Liver (tissue), 9 donors: ENCODE measurements around the gene GUK1. TPM values are rescaled to one million over a fixed set of nuclear protein-coding genes. Genes with fewer than 3 reads are reported as not detected.

Experiments used
- DNase-seq: peaks from one replicate; pipeline ENCODE4 v3.0.0-alpha.2; 2017; ENCODE audit warnings: low spot score
- H3K27ac ChIP-seq, 2 donors: one replicate each; pipeline ENCODE4 v1.7.0; 2013; ENCODE audit warnings: inconsistent platforms in 2 of 2, low read length in 2 of 2, control low read depth in 1 of 2, low read depth in 1 of 2, mild to moderate bottlenecking in 1 of 2
- H3K27me3 ChIP-seq, 4 donors: one replicate each; pipeline versions ENCODE4 v1.6.1 to v1.7.0; 2013; ENCODE audit warnings: low read length in 3 of 4, inconsistent platforms in 1 of 4, mild to moderate bottlenecking in 1 of 4, moderate library complexity in 1 of 4; ENCODE audit not compliant: control insufficient read depth in 4 of 4, insufficient read depth in 4 of 4
- H3K36me3 ChIP-seq, 4 donors: one replicate each; pipeline versions ENCODE4 v1.6.1 to v1.7.0; 2013; ENCODE audit warnings: low read length in 3 of 4, mild to moderate bottlenecking in 3 of 4, low read depth in 1 of 4, moderate library complexity in 1 of 4; ENCODE audit not compliant: control insufficient read depth in 4 of 4, insufficient read depth in 3 of 4
- H3K4me1 ChIP-seq, 4 donors: one replicate each; pipeline versions ENCODE4 v1.6.1 to v1.7.0; 2013; ENCODE audit warnings: low read length in 3 of 4, mild to moderate bottlenecking in 3 of 4, moderate library complexity in 1 of 4; ENCODE audit not compliant: control insufficient read depth in 4 of 4, insufficient read depth in 4 of 4
- H3K4me3 ChIP-seq, 3 donors: one replicate each; pipeline versions ENCODE4 v1.6.1 to v1.7.0; 2013; ENCODE audit warnings: low read length in 3 of 3, control low read depth in 1 of 3, low read depth in 1 of 3, mild to moderate bottlenecking in 1 of 3
- H3K9ac ChIP-seq, 2 donors: one replicate each; pipeline ENCODE4 v1.7.0; 2013; ENCODE audit warnings: low read length in 2 of 2, mild to moderate bottlenecking in 2 of 2, moderate library complexity in 2 of 2, control low read depth in 1 of 2, low read depth in 1 of 2
- H3K9me3 ChIP-seq, 4 donors: one replicate each; pipeline versions ENCODE4 v1.6.1 to v1.7.0; 2013; ENCODE audit warnings: low read length in 3 of 4; ENCODE audit not compliant: control insufficient read depth in 4 of 4
- ATF3 ChIP-seq: IDR thresholded peaks from 2 replicates; pipeline ENCODE4 v1.6.1; 2016; ENCODE audit warnings: antibody characterized with exemption
- CTCF ChIP-seq: fragments of 150-350 bp; IDR thresholded peaks from 2 replicates; pipeline ENCODE4 v1.5.1; 2017; ENCODE audit warnings: improper control_type of control experiment, low read depth, low read length; ENCODE audit not compliant: missing input control
- EGR1 ChIP-seq, 2 donors: IDR thresholded peaks; 2 replicates each; pipeline ENCODE4 v1.6.1; 2016 to 2018; ENCODE audit warnings: antibody characterized with exemption in 2 of 2, low read depth in 2 of 2
- FOXA1 ChIP-seq: IDR thresholded peaks from 2 replicates; pipeline ENCODE4 v1.6.1; 2016; ENCODE audit warnings: antibody characterized with exemption
- FOXA2 ChIP-seq: IDR thresholded peaks from 2 replicates; pipeline ENCODE4 v1.6.1; 2016; ENCODE audit warnings: antibody characterized with exemption
- GABPA ChIP-seq, 2 donors: IDR thresholded peaks in 1 of 2; conservative IDR thresholded peaks in 1 of 2; 2 replicates each; pipeline ENCODE4 v1.6.1; 2016; ENCODE audit warnings: antibody characterized with exemption in 2 of 2, mild to moderate bottlenecking in 1 of 2, moderate library complexity in 1 of 2
- HNF4A ChIP-seq, 2 donors: conservative IDR thresholded peaks; 2 replicates each; pipeline ENCODE4 v1.6.1; 2016; ENCODE audit warnings: antibody characterized with exemption in 2 of 2, mild to moderate bottlenecking in 2 of 2
- JUND ChIP-seq, 2 donors: IDR thresholded peaks; 2 replicates each; pipeline ENCODE4 v1.6.1; 2016; ENCODE audit warnings: antibody characterized with exemption in 2 of 2
- NR2F2 ChIP-seq: IDR thresholded peaks from 2 replicates; pipeline ENCODE4 v1.6.1; 2016; ENCODE audit warnings: antibody characterized with exemption
- RAD21 ChIP-seq, 2 donors: IDR thresholded peaks; 2 replicates each; pipeline ENCODE4 v1.6.1; 2016; ENCODE audit warnings: antibody characterized with exemption in 2 of 2, mild to moderate bottlenecking in 2 of 2
- REST ChIP-seq: IDR thresholded peaks from 2 replicates; pipeline ENCODE4 v1.6.1; 2016; ENCODE audit warnings: antibody characterized with exemption, mild to moderate bottlenecking
- RXRA ChIP-seq, 2 donors: IDR thresholded peaks; 2 replicates each; pipeline ENCODE4 v1.6.1; 2017 to 2018; ENCODE audit warnings: antibody characterized with exemption in 2 of 2, mild to moderate bottlenecking in 1 of 2
- SP1 ChIP-seq: IDR thresholded peaks from 2 replicates; pipeline ENCODE4 v1.6.1; 2018; ENCODE audit warnings: antibody characterized with exemption, mild to moderate bottlenecking
- TAF1 ChIP-seq: conservative IDR thresholded peaks from 2 replicates; pipeline ENCODE4 v1.6.1; 2016; ENCODE audit warnings: antibody characterized with exemption, mild to moderate bottlenecking
- YY1 ChIP-seq: IDR thresholded peaks from 2 replicates; pipeline ENCODE4 v1.6.1; 2016; ENCODE audit warnings: antibody characterized with exemption, mild to moderate bottlenecking
- ZBTB33 ChIP-seq: IDR thresholded peaks from 2 replicates; pipeline ENCODE4 v1.6.1; 2016; ENCODE audit warnings: antibody characterized with exemption
- WGBS: extraction: QIAGEN DNeasy Blood & Tissue Kit; methylation state at CpG from one replicate; pipeline ENCODE4 v1.1.7; 2013; 5-methylcytosine and 5-hydroxymethylcytosine counted together
- polyA plus RNA-seq, 2 donors: library from polyadenylated mRNA; stranded (reverse) in 1 of 2; unstranded in 1 of 2; fragments of 200-250 nt in 1 of 2; fragments of >200 nt in 1 of 2; fragmentation: Nextera tagmentation in 1 of 2; extraction: Ambion mirVana in 1 of 2; gene quantifications; one replicate each; pipeline versions ENCODE4 v1.2.1 to v1.2.3, GENCODE V29; 2013 to 2015
- total RNA-seq, 2 donors: library from RNA; depleted of rRNA; stranded (reverse); fragments of >200 nt; gene quantifications; one replicate each; pipeline ENCODE4 v1.2.3, GENCODE V29; 2014
- donor health status: healthy.
- donor health status: healthy.
- donor health status: healthy.
- donor health status: healthy.
- donor health status: healthy.

The GUK1 gene
- total and polyA plus RNA-seq, 4 donors, result 147 to 251 (median 216) TPM

GRCh38 chr1:228163776-228164519 lies 23.9 kb downstream of the GUK1 start:
- DNase-seq, result no peak
- Histone ChIP-seq H3K4me3 (no peak overlapping the region), H3K27ac (peak overlapping the region; percentile 5 to 41), H3K27me3 (no peaks in the 10 kb centered on the region), H3K36me3 (no peaks in the 10 kb centered on the region), H3K9ac (no peak overlapping the region), H3K4me1 (peaks cover 0 to 18% (median 4%) of the 10 kb centered on the region in 4 donors), H3K9me3 (no peaks in the 10 kb centered on the region)
- no peak for TF ChIP-seq CTCF
- TF ChIP-seq GABPA (IDR thresholded peaks at IDR 0.05 in 1 of 2, conservative IDR thresholded peaks at IDR 0.05 in 1 of 2), result no peak
- no peak for TF ChIP-seq ATF3
- TF ChIP-seq JUND (IDR thresholded peaks at IDR 0.05), result no peak
- no peak for TF ChIP-seq HNF4A (conservative IDR thresholded peaks at IDR 0.05)
- no peak for TF ChIP-seq REST
- TF ChIP-seq FOXA1, result no peak
- no peak for TF ChIP-seq ZBTB33
- TF ChIP-seq SP1, result no peak
- TF ChIP-seq RAD21 (IDR thresholded peaks at IDR 0.05), result no peak
- TF ChIP-seq NR2F2, result no peak
- no peak for TF ChIP-seq YY1
- TF ChIP-seq TAF1, result no peak
- TF ChIP-seq EGR1 (IDR thresholded peaks at IDR 0.05; ENCODE audit: low read depth in 2 of 2), result no peak
- no peak for TF ChIP-seq RXRA (IDR thresholded peaks at IDR 0.05)
- TF ChIP-seq FOXA2, result no peak
- 94% methylated on average over 10 of the region's 10 CpGs for WGBS
